Measurements from ENCODE around the gene DOCK2. TPM values are rescaled to one million over a fixed set of nuclear protein-coding genes. Genes with fewer than 3 reads are reported as not detected.

The DOCK2 gene
- total RNA-seq, 4 donors from 2014 or later = 0.32 to 5.3 (median 2.7) TPM

DNA sequence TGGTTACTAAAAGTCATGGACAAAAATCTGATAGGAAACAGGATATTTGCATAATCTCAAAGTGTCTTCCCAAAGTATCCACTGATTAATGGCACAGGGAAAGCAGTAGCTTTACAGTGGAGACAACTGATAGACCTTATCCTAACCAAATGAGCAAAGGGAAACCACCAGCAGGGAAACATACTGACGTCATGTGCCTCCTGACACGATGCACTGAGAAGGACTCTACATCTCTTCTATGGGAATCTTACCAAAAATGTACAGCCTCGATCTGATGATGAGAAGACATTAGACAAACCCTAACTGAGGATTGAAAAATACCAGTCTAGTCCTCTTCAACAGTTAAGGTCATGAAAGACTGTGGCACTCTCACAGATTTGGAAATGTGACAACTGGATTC is 177.0 kb downstream of the DOCK2 start:
- intact Hi-C loops (cut with DNase I; ENCODE audit: low total_unique reads) = no loop called here
- TF ChIP-seq, protein P1, sequence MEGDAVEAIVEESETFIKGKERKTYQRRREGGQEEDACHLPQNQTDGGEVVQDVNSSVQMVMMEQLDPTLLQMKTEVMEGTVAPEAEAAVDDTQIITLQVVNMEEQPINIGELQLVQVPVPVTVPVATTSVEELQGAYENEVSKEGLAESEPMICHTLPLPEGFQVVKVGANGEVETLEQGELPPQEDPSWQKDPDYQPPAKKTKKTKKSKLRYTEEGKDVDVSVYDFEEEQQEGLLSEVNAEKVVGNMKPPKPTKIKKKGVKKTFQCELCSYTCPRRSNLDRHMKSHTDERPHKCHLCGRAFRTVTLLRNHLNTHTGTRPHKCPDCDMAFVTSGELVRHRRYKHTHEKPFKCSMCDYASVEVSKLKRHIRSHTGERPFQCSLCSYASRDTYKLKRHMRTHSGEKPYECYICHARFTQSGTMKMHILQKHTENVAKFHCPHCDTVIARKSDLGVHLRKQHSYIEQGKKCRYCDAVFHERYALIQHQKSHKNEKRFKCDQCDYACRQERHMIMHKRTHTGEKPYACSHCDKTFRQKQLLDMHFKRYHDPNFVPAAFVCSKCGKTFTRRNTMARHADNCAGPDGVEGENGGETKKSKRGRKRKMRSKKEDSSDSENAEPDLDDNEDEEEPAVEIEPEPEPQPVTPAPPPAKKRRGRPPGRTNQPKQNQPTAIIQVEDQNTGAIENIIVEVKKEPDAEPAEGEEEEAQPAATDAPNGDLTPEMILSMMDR (IDR thresholded peaks at IDR 0.05 in 4 of 5, conservative IDR thresholded peaks at IDR 0.05 in 1 of 5) = no peak
- no peak for TF ChIP-seq POLR2A (IDR thresholded peaks at IDR 0.05)
- in situ Hi-C loops (cut with MboI; ENCODE audit: low sequenced_read_pairs in 4 of 4) = no loop called here
- ATAC-seq (no peak), DNase-seq (no peak)
- Histone ChIP-seq H3K9me3 (no peaks in the 10 kb centered on the region), H3K27me3 (no peaks in the 10 kb centered on the region), H3K4me1 (no peaks in the 10 kb centered on the region), H3K4me3 (no peak overlapping the region), H3K27ac (no peak overlapping the region), H3K36me3 (no peaks in the 10 kb centered on the region)

DNA sequence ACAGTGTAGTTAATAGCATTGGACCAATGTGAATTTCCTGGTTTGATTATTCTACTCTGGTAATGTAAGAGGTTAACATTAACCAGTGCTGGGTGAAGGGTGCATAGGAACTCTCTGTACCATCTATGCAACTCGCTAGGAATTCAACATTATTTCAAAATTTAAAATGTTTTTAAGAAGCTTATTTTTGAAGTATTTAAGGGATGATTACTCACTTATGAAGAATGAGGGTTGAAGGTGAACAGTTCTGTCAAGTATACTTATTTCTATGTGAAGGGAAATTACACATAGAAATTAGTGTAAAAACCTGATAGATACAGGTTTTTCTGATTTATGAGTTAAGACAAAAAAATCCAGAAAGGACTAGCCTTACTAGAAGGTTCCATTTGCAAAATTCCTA is 177.4 kb downstream of the DOCK2 start:
- in situ Hi-C loops (cut with MboI; ENCODE audit: low sequenced_read_pairs in 4 of 4) (no loop called here), intact Hi-C loops (cut with DNase I; ENCODE audit: low total_unique reads) (no loop called here)
- H3K27ac ChIP-seq = no peak overlapping the region
- TF ChIP-seq POLR2A (IDR thresholded peaks at IDR 0.05) = no peak
- TF ChIP-seq, protein P1 (IDR thresholded peaks at IDR 0.05 in 4 of 5, conservative IDR thresholded peaks at IDR 0.05 in 1 of 5) = no peak
- ATAC-seq (no peak), DNase-seq (no peak)
- H3K36me3 ChIP-seq = no peaks in the 10 kb centered on the region
- H3K4me3 ChIP-seq = no peak overlapping the region
- no peaks in the 10 kb centered on the region for H3K4me1 ChIP-seq
- H3K27me3 ChIP-seq = no peaks in the 10 kb centered on the region
- H3K9me3 ChIP-seq = no peaks in the 10 kb centered on the region

DNA sequence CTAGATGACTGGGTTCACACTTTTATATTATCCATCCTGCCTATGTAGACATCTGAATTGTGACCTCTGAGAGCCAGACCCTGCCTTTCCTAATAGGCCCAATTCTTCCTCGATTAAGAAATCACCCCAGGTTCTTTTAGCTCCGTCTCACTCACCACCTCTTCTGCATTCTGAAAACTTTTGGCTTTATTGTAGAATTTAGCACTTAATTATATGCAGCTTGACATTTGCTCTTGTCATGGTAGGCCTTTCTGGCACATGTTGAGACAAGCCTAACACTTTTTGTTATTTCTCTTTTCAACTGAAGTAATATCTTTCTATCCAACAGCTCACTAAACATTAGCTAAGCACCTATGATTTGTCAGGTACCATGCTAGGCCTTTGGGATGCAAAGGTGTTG is 180.0 kb downstream of the DOCK2 start:
- Histone ChIP-seq H3K4me1 (no peaks in the 10 kb centered on the region), H3K27me3 (no peaks in the 10 kb centered on the region), H3K4me3 (no peak overlapping the region), H3K27ac (no peak overlapping the region), H3K9me3 (no peaks in the 10 kb centered on the region), H3K36me3 (no peaks in the 10 kb centered on the region)
- no peak for TF ChIP-seq POLR2A (IDR thresholded peaks at IDR 0.05)
- TF ChIP-seq, protein P1 (IDR thresholded peaks at IDR 0.05 in 4 of 5, conservative IDR thresholded peaks at IDR 0.05 in 1 of 5) = no peak
- ATAC-seq (no peak), DNase-seq (no peak)
- intact Hi-C loops (cut with DNase I; ENCODE audit: low total_unique reads) (no loop called here), in situ Hi-C loops (cut with MboI; ENCODE audit: low sequenced_read_pairs in 4 of 4) (no loop called here)

DNA sequence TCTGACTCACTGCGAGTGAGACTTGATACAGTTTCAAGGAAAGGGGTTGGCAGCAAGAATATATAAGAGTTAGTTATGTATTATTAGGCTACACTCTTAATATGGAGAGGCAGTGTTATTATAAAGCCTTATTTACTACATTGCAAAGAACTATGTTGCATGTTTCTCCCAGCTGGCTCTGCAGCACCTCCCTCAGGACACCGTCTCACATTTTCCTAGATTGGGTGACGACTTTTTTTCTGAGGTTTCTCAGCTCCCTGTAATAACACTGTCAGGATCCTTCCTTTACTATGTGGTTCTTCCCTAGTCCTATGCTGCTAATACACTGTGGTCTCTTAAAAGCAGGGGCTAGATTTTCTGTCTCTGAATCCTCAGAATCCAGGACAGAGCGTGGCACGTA is 189.5 kb downstream of the DOCK2 start:
- no peak for DNase-seq
- intact Hi-C loops (cut with DNase I; ENCODE audit: low total_unique reads) (no loop called here), in situ Hi-C loops (cut with MboI; ENCODE audit: low sequenced_read_pairs in 4 of 4) (no loop called here)
- Histone ChIP-seq H3K36me3 (no peaks in the 10 kb centered on the region), H3K27me3 (no peaks in the 10 kb centered on the region), H3K27ac (no peak overlapping the region), H3K4me1 (no peaks in the 10 kb centered on the region), H3K4me3 (no peak overlapping the region), H3K9me3 (no peaks in the 10 kb centered on the region)
- TF ChIP-seq POLR2A (IDR thresholded peaks at IDR 0.05) = no peak
- TF ChIP-seq, protein P1 (IDR thresholded peaks at IDR 0.05 in 4 of 5, conservative IDR thresholded peaks at IDR 0.05 in 1 of 5) = no peak
- no peak for ATAC-seq

DNA sequence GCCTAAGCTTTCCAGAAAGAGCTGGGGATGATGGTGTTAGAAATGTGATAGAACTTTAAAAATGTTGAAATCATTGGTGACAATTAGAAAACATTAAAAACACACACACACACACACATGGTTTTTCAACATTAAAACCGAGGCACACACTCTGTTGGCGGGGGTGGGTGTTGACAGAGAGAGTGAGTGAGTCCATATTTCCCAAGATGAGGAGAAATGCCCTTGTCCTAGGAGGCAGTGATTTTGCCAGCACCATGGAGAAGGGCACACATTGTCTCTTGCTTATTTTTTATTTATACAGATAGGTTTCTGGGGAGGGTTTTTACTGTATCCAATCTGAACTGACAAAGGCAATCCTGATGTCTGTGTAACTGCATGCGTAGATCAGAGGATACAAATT is 190.7 kb downstream of the DOCK2 start:
- ATAC-seq (no peak), DNase-seq (no peak)
- H3K4me3 ChIP-seq = no peak overlapping the region
- intact Hi-C loops (cut with DNase I; ENCODE audit: low total_unique reads) = no loop called here
- H3K4me1 ChIP-seq = no peaks in the 10 kb centered on the region
- H3K36me3 ChIP-seq = no peaks in the 10 kb centered on the region
- TF ChIP-seq, protein P1 (IDR thresholded peaks at IDR 0.05 in 4 of 5, conservative IDR thresholded peaks at IDR 0.05 in 1 of 5) = no peak
- no peak for TF ChIP-seq POLR2A (IDR thresholded peaks at IDR 0.05)
- no peak overlapping the region for H3K27ac ChIP-seq
- H3K9me3 ChIP-seq = no peaks in the 10 kb centered on the region
- in situ Hi-C loops (cut with MboI; ENCODE audit: low sequenced_read_pairs in 4 of 4) = no loop called here
- H3K27me3 ChIP-seq = no peaks in the 10 kb centered on the region
